Astrocyte (in vitro differentiated cells and primary cell): ENCODE results near the gene TRIB2. TPM values are rescaled to one million over a fixed set of nuclear protein-coding genes. Genes with fewer than 3 reads are reported as not detected.

Experiments used
- DNase-seq: peaks from one replicate; pipeline ENCODE4 v3.0.0-alpha.2; 2010; ENCODE audit warnings: low read depth
- FAIRE-seq: peaks from 2 replicates; lab custom pipeline; 2011; peaks lifted over from hg19 to GRCh38; lab: Jason Lieb, UNC
- H2AFZ ChIP-seq: 2 replicates; pipeline ENCODE4 v1.6.0; 2012; ENCODE audit warnings: low read depth, low read length, inconsistent platforms
- H3K27ac ChIP-seq: 2 replicates; pipeline ENCODE4 v1.5.1; 2011; ENCODE audit warnings: low read depth, low read length, inconsistent platforms
- H3K27me3 ChIP-seq: 2 replicates; pipeline ENCODE4 v1.6.0; 2011; ENCODE audit warnings: low read length, inconsistent platforms; ENCODE audit not compliant: insufficient read depth
- H3K36me3 ChIP-seq: 2 replicates; pipeline ENCODE4 v1.5.1; 2011; ENCODE audit warnings: low read length, inconsistent platforms; ENCODE audit not compliant: insufficient read depth
- H3K4me1 ChIP-seq: 2 replicates; pipeline ENCODE4 v1.5.1; 2011; ENCODE audit warnings: low read length, inconsistent platforms; ENCODE audit not compliant: insufficient read depth
- H3K4me2 ChIP-seq: 2 replicates; pipeline ENCODE4 v1.6.0; 2012; ENCODE audit warnings: low read length, inconsistent platforms
- H3K4me3 ChIP-seq: 2 replicates; pipeline ENCODE4 v1.5.1; 2011; ENCODE audit warnings: low read depth, mild to moderate bottlenecking, low read length, inconsistent platforms; ENCODE audit not compliant: insufficient read depth
- H3K79me2 ChIP-seq: 2 replicates; pipeline ENCODE4 v1.6.0; 2012; ENCODE audit warnings: mild to moderate bottlenecking, low read length, inconsistent platforms; ENCODE audit not compliant: insufficient read depth
- H3K9ac ChIP-seq: 2 replicates; pipeline ENCODE4 v1.6.0; 2012; ENCODE audit warnings: mild to moderate bottlenecking, low read length, inconsistent platforms
- H3K9me3 ChIP-seq: 2 replicates; pipeline ENCODE4 v1.5.1; 2012; ENCODE audit warnings: low read depth, mild to moderate bottlenecking, low read length, inconsistent platforms; ENCODE audit not compliant: insufficient read depth
- H4K20me1 ChIP-seq: 2 replicates; pipeline ENCODE4 v1.6.0; 2012; ENCODE audit warnings: low read length, inconsistent platforms; ENCODE audit not compliant: insufficient read depth
- H3K27ac Mint-ChIP-seq: one replicate; pipeline ENCODE4 v1.8.0; 2021; ENCODE audit warnings: mild to moderate bottlenecking, mixed read lengths; ENCODE audit not compliant: unreplicated experiment
- H3K27me3 Mint-ChIP-seq: one replicate; pipeline ENCODE4 v1.8.0; 2021; ENCODE audit warnings: low read depth, mixed read lengths; ENCODE audit not compliant: unreplicated experiment
- H3K36me3 Mint-ChIP-seq: one replicate; pipeline ENCODE4 v1.8.0; 2021; ENCODE audit warnings: low read depth, mixed read lengths; ENCODE audit not compliant: unreplicated experiment
- H3K4me1 Mint-ChIP-seq: one replicate; pipeline ENCODE4 v1.8.0; 2021; ENCODE audit warnings: low read depth, mixed read lengths; ENCODE audit not compliant: unreplicated experiment
- H3K4me3 Mint-ChIP-seq: one replicate; pipeline ENCODE4 v1.8.0; 2021; ENCODE audit warnings: mild to moderate bottlenecking, moderate library complexity, mixed read lengths; ENCODE audit not compliant: unreplicated experiment
- H3K9me3 Mint-ChIP-seq: one replicate; pipeline ENCODE4 v1.8.0; 2021; ENCODE audit warnings: mild to moderate bottlenecking, mixed read lengths; ENCODE audit not compliant: unreplicated experiment
- EZH2 ChIP-seq: IDR thresholded peaks from 2 replicates; pipeline ENCODE4 v1.6.1; 2012; ENCODE audit warnings: mild to moderate bottlenecking, low read length, inconsistent platforms; ENCODE audit not compliant: insufficient read depth
- total RNA-seq: library from RNA; stranded (reverse); gene quantifications from 2 replicates; pipeline ENCODE4 v1.2.1, GENCODE V29; 2021
- TF ChIP-seq, protein P1 (sequence below): IDR thresholded peaks from 2 replicates; pipeline ENCODE4 v1.5.1; 2011; ENCODE audit warnings: low read depth, mild to moderate bottlenecking, inconsistent platforms, low read length, moderate library complexity; ENCODE audit not compliant: insufficient read depth

The TRIB2 gene
- total RNA-seq, 1 donor from 2014 or later: 22.6 TPM

- FAIRE-seq: no peak
Measured at GRCh38 chr2:12688091-12688490, 28.6 kb upstream of the TRIB2 start.

GRCh38 chr2:12688893-12689292 lies 27.8 kb upstream of the TRIB2 start:
- Histone ChIP-seq H3K27ac (no peak overlapping the region), H3K27me3 (no peaks in the 10 kb centered on the region), H4K20me1 (no peaks in the 10 kb centered on the region), H3K4me1 (no peaks in the 10 kb centered on the region), H3K4me2 (no peak overlapping the region), H3K4me3 (no peak overlapping the region), H3K9ac (no peak overlapping the region), H3K9me3 (no peaks in the 10 kb centered on the region), H2AFZ (no peak overlapping the region), H3K36me3 (no peaks in the 10 kb centered on the region), H3K79me2 (no peaks in the 10 kb centered on the region)
- Mint-ChIP-seq H3K36me3 (no peaks in the 10 kb centered on the region), H3K4me1 (peaks cover 3% of the 10 kb centered on the region), H3K9me3 (peaks cover 6% of the 10 kb centered on the region), H3K4me3 (no peak overlapping the region), H3K27ac (no peak overlapping the region), H3K27me3 (no peaks in the 10 kb centered on the region)
- DNase-seq (no peak), FAIRE-seq (no peak)
- TF ChIP-seq EZH2: no peak
- TF ChIP-seq, protein P1, sequence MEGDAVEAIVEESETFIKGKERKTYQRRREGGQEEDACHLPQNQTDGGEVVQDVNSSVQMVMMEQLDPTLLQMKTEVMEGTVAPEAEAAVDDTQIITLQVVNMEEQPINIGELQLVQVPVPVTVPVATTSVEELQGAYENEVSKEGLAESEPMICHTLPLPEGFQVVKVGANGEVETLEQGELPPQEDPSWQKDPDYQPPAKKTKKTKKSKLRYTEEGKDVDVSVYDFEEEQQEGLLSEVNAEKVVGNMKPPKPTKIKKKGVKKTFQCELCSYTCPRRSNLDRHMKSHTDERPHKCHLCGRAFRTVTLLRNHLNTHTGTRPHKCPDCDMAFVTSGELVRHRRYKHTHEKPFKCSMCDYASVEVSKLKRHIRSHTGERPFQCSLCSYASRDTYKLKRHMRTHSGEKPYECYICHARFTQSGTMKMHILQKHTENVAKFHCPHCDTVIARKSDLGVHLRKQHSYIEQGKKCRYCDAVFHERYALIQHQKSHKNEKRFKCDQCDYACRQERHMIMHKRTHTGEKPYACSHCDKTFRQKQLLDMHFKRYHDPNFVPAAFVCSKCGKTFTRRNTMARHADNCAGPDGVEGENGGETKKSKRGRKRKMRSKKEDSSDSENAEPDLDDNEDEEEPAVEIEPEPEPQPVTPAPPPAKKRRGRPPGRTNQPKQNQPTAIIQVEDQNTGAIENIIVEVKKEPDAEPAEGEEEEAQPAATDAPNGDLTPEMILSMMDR: no peak

More at GRCh38 chr2:12688091-12688490, 28.6 kb upstream of the TRIB2 start:
- Mint-ChIP-seq H3K4me1 (peaks cover 3% of the 10 kb centered on the region), H3K9me3 (peaks cover 6% of the 10 kb centered on the region), H3K27ac (no peak overlapping the region), H3K27me3 (no peaks in the 10 kb centered on the region), H3K36me3 (no peaks in the 10 kb centered on the region), H3K4me3 (no peak overlapping the region)
- no peaks in the 10 kb centered on the region for H3K9me3 ChIP-seq
- TF ChIP-seq EZH2: no peak
- TF ChIP-seq, protein P1: no peak
- peak; percentile 18 for DNase-seq
- no peaks in the 10 kb centered on the region for H3K4me1 ChIP-seq
- peaks cover 2% of the 10 kb centered on the region for H3K27me3 ChIP-seq
- no peak overlapping the region for H2AFZ ChIP-seq
- H4K20me1 ChIP-seq: no peaks in the 10 kb centered on the region
- H3K36me3 ChIP-seq: no peaks in the 10 kb centered on the region
- no peak overlapping the region for H3K27ac ChIP-seq
- no peak overlapping the region for H3K9ac ChIP-seq
- no peak overlapping the region for H3K4me3 ChIP-seq
- no peak overlapping the region for H3K4me2 ChIP-seq
- H3K79me2 ChIP-seq: no peaks in the 10 kb centered on the region

GRCh38 chr2:12693509-12693908 lies 23.2 kb upstream of the TRIB2 start:
- Histone ChIP-seq H3K27ac (no peak overlapping the region), H3K9ac (no peak overlapping the region), H3K4me3 (no peak overlapping the region), H3K27me3 (no peaks in the 10 kb centered on the region), H3K4me1 (no peaks in the 10 kb centered on the region), H3K79me2 (no peaks in the 10 kb centered on the region), H4K20me1 (no peaks in the 10 kb centered on the region), H2AFZ (no peak overlapping the region), H3K9me3 (no peaks in the 10 kb centered on the region), H3K4me2 (no peak overlapping the region), H3K36me3 (no peaks in the 10 kb centered on the region)
- DNase-seq (no peak), FAIRE-seq (no peak)
- TF ChIP-seq, protein P1: no peak
- no peak for TF ChIP-seq EZH2
- no peaks in the 10 kb centered on the region for H3K4me1 Mint-ChIP-seq
- H3K36me3 Mint-ChIP-seq: no peaks in the 10 kb centered on the region
- H3K27ac Mint-ChIP-seq: no peak overlapping the region
- peaks cover 8% of the 10 kb centered on the region for H3K9me3 Mint-ChIP-seq
- no peaks in the 10 kb centered on the region for H3K27me3 Mint-ChIP-seq
- no peak overlapping the region for H3K4me3 Mint-ChIP-seq
